ENCODE results near the gene BPTF.
"Not testable (repeated sequence)": the region's sequence is repeated elsewhere in the genome, so short reads cannot be mapped to it uniquely, and the experiment has no call there.

The BPTF gene

GRCh38 chr17:67824735-67825626 lies at the start of gene BPTF:
Gene BPTF (plus strand): TSS chr17:67825503. CDS start chr17:67825725, 222 bp downstream.
- peak; percentile 82 for DNase-seq

- peak; percentile 34 for DNase-seq
Measured at GRCh38 chr17:67779098-67779672, 46.1 kb upstream of the BPTF start.

DNA sequence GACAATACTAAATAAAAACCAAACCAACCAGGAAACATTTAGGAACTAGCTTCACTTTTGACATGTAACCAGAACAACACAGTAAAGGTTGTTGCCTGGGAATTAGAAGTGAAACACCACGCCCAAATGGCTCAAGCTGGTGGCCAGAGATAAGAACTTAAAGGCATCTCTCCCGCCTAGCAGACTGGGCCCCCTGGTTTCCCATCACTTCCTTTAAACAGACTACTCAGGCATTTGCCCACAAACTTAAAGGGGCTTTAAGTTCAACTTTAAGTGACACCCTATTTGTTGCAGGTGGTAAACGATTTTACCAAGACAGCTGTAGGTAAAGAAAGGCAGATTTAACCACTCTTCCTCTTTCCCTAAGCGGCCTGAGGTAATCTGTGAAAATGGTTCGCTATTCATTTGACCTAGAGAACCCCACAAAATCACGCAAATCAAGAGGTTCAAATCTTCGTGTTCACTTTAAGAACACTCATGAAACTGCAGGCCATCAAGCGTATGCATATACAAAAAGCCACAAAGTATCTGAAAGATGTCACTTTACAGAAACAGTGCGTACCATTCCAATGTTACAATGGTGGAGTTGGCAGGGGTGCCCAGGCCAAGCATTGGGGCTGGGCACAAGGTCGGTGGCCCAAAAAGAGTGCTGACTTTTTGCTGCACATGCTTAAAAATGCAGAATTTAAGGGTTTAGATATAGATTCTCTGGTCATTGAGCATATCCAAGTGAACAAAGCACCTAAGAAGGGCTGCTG lies 40.8 kb upstream of the BPTF start:
- DNase-seq: no peak

- DNase-seq: no peak
Measured at GRCh38 chr17:67785122-67785477, 40.2 kb upstream of the BPTF start.

GRCh38 chr17:67785504-67785903 lies 39.8 kb upstream of the BPTF start:
- DNase-seq: no peak

GRCh38 chr17:67800495-67800928 lies 24.8 kb upstream of the BPTF start:
- peak; percentile 18 for DNase-seq

- no peak for DNase-seq
Measured at GRCh38 chr17:67801626-67802175, 23.6 kb upstream of the BPTF start.

GRCh38 chr17:67810464-67810863 lies 14.8 kb upstream of the BPTF start:
- DNase-seq: no peak

DNA sequence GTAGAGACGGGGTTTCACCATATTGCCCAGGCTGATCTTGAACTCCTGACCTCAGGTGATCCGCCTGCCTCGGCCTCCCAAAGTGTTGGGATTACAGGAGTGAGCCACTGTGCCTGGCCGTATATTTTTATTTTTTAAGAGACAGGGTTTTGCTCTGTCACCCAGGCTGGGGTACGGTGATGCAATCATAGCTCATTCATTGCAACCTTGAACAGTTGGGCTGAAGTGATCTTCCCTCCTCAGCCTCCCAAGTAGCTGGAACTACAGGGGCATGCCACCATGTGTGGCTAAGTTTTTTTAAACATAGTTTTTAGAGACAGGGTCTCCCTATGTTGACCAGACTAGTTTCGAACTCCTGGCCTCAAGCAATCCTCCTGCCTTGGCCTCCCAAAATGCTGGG lies 12.9 kb upstream of the BPTF start:
- DNase-seq: not testable (repeated sequence)

- no peak for DNase-seq
Measured at GRCh38 chr17:67813803-67814180, 11.5 kb upstream of the BPTF start.

DNA sequence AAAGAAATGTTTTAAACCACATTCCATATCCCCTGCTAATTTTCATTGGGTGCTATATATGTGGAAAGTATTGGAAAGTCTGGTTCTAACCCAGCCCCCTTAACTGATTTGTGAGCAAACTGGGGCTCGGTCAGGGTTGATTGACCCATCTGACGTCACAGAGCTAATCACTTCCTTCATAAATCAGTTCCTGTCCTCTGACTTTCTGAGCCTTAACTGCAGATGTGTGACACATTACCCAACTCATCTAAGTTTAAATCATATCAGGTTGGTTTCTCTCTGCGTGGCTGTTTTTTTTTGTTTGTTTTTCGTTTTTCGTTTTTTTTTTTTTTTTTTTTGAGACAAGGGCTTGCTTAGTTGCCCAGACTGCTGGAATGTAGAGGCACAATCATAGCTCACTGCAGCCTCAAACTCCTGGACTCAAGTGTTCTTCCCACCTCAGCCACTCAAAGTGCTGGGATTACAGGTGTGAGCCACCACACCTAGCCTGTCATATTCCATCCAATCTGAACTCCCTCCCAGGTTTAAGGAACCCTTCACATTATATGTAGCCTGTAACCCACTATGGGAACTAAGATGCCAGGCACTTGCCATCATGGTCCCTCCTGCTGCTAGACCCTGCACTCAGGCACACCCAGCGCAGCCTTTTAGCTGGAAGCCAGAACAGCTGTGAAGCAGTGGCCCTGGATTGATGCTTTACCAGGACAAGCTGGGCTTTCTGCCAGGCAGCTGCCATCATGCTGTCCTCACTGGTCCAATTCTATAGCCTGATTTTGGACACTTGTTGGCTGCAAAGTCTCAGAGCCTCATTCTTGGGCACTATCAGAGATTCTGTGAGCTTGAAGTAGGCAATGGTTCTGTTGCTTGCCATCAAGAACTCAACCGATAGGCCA lies 6.9 kb upstream of the BPTF start:
- DNase-seq: no peak

DNA sequence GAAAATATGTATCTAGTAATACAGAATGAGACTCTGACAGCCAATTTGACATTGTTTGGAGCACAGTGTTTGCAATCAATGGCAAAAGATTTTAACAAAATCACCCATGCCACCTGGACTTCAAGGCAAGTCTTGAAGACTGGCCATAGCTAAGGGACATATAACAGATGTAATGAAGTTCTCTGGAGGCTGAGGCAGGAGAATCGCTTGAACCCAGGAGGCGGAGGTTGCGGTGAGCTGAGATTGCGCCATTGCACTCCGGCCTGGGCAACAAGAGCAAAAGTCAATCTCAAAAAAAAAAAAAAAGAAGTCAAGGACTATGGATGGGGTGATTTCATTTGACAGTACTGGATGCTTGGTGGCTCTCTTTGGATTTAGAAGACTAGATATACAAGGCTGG lies 5.6 kb upstream of the BPTF start:
- DNase-seq: no peak

DNA sequence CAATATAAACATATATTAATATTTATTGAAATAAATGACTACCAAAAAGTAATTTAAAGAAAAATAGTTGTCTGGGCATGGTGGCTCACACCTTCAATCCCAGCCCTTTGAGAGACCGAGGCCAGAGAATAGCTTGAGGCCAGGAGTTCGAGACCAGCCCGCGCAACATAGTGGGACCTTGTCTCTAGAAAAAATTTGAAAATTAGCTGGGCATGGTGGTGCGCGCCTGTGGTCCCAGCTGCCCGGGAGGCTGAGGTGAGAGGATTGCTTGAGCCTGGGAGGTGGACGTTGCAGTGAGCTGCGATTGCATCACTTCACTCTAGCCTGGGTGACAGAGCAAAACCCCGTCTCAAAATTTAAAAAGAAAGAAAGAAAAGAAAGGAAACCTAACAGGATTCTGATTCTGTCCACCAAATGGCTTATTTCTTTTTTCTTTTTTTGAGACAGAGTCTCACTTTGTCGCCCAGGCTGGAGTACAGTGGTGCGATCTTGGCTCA lies 3.4 kb upstream of the BPTF start:
- DNase-seq: no peak

DNA sequence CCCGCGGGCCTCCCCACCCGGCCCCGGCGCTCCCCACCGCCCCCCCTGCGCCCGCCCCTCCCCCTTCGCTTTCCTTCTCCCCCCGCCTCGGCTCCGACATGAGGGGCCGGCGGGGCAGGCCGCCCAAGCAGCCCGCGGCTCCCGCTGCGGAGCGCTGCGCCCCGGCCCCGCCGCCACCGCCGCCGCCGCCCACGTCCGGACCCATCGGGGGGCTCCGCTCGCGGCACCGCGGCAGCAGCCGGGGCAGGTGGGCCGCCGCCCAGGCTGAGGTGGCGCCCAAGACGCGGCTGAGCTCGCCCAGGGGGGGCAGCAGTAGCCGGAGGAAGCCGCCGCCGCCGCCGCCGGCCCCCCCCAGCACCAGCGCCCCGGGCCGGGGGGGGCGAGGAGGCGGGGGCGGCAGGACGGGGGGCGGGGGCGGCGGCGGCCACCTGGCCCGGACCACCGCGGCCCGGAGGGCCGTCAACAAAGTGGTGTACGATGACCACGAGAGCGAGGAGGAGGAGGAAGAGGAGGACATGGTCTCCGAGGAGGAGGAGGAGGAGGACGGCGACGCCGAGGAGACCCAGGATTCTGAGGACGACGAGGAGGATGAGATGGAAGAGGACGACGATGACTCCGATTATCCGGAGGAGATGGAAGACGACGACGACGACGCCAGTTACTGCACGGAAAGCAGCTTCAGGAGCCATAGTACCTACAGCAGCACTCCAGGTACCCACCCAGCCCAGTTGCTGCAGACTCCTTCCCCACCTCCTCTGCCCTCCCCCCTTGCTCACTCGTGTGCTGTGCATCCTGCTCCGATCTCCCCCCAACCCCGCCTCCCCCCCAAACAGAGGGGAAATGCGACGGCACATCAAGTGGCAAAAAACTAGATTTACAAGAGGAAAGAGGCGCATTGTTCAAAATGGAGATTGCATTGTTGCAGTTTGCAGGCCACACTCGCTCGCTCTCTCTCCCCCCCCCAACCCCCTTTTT lies 611 bp downstream of the BPTF start:
- DNase-seq: peak; percentile 9

GRCh38 chr17:67829331-67829730 lies 4.0 kb downstream of the BPTF start:
- no peak for DNase-seq

GRCh38 chr17:67830440-67830839 lies 5.1 kb downstream of the BPTF start:
- no peak for DNase-seq

DNA sequence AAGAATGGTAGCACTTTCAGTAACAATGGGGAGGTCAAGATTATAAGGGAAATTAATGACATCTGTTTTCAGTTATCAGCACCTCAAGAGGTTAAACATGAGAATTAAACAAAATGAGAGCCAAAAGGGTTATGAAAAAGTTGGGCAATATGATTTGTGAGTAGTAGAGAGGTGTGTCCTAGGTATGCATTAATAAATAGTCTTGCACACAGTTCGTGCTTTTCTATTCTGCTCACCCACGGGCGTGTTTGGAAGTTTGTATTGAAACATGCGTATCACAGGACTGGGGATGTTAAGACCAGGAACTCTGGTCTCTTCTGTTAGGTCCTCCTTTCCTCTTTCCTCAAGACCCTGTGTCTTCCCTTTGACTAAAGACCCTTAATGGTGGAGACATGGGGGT lies 6.0 kb downstream of the BPTF start:
- no peak for DNase-seq

- no peak for DNase-seq
Measured at GRCh38 chr17:67833134-67833533, 7.8 kb downstream of the BPTF start.

GRCh38 chr17:67833946-67834631 lies 8.8 kb downstream of the BPTF start:
- no peak for DNase-seq

DNA sequence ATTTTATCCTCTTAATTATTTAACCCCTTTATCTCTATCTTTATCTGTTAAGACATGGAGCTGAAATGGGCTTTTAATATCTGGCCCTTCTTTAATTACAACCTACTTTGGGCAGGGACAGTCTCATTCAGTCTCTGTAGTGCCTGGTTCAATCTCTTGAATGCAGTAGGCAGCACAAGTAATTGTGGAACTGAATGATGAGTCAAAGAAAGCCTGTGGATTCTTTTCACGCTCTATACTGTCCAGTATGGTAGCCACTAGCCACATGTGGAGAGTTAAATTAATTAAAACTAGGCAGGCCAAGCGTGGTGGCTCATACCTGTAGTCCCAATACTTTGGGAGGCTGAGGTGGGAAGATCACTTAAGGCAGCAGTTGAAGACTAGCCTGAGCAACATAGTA lies 9.3 kb downstream of the BPTF start:
- DNase-seq: no peak
